WI38 (cell line): ENCODE data around the gene USHBP1.
A peak's percentile ranks its signal among the peaks of the same experiment; 100 is the strongest.

ENCODE experiments used
- H3K4me3 ChIP-seq: 2 replicates; pipeline ENCODE4 v1.5.1; 2011; ENCODE audit warnings: low read depth, mild to moderate bottlenecking, control low read depth, low read length
- CTCF ChIP-seq: IDR thresholded peaks from 2 replicates; pipeline ENCODE4 v1.5.1; 2012; ENCODE audit warnings: low read depth, mild to moderate bottlenecking, control low read depth, low read length

Gene USHBP1

DNA sequence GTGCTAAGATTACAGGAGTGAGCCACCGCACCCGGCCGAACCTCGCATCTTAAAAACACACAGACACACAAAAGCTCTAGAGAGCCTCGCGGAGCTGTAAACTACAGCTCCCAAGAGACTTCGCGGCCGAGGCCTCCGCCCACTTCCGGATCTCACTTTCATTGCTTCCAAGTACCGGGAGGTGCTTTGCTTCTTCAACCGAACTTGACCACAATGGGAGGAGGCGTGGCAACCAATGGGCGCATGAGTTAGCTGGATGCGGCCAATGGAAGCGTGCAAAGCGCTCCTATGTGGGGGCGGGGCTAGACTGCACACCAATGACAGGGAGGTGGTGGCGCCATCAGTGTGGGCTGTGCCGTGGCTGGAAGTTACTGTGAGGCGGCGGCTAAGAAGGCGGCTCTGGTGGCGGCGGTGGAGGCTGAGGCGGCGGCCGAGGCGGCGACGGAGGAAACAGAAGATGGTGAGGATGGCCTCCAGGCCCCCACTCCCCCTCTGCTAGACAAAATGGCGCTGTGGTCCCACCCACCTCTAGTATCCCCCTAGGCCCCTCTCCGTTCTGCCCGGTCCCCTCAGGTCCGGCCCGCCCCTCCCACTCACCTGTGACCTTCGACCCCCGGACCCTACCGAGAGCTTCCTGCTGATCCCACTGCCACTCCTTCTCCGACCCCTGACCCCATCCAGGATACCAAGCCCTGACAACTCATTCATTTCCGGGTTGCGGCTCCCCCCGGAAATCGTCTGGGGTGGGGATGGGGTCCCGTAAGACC lies 44.8 kb upstream of the USHBP1 start, which contains the start of gene DDA1:
Gene DDA1 (plus strand): TSS at position 366 of the 767 bp plus-strand sequence. CDS start 92 bp downstream, at position 458.
- H3K4me3 ChIP-seq, result peak within 1 kb of the TSS; percentile 99
- no peak for TF ChIP-seq CTCF

DNA sequence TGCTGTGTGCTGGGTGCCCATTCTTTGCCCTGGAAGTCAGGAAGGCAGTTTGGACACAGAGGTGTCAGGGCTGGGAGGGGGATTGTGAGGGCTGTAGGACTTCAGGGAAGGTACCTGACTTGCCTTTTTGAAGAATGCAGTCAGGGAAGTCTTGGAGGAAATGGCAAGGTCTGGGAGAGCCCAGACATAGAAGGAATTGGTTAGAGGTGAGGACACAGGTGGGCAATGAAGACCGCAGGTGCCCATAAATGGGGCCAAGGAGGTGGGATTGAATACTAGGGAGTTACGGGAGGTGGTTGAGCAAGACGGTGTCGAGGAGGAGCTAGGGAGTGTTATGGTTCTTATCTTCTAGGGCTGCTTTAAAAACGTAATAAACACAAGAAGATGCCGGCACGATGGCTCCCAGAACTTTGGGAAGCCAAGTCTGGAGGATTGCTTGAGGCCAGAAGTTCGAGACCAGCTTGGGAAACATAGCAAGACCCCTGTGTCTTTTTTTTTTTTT lies 43.4 kb upstream of the USHBP1 start:
- H3K4me3 ChIP-seq, result no peak overlapping the region
- TF ChIP-seq CTCF, result no peak

DNA sequence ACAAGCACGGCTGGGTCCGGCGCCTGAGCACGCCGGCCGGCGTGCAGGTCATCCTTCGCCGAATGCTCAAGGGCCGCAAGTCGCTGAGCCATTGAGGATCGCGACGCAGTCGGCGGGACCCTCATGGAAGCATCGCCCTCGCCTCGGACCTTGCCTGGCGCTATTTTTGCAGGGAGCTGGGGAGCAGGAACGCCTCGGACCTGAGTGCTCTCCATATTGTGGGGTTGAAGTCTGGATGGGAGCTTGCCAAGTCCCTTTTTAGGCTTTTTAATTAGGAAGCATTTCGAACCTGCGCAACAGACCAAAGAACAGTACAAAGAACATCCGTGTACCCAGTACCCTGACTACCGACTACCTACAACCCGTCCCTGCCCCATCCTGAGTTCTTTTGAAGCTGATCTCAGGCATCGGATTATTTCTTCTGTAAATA lies 41.8 kb upstream of the USHBP1 start:
- H3K4me3 ChIP-seq, result peak overlapping the region; percentile 82
- TF ChIP-seq CTCF, result no peak

DNA sequence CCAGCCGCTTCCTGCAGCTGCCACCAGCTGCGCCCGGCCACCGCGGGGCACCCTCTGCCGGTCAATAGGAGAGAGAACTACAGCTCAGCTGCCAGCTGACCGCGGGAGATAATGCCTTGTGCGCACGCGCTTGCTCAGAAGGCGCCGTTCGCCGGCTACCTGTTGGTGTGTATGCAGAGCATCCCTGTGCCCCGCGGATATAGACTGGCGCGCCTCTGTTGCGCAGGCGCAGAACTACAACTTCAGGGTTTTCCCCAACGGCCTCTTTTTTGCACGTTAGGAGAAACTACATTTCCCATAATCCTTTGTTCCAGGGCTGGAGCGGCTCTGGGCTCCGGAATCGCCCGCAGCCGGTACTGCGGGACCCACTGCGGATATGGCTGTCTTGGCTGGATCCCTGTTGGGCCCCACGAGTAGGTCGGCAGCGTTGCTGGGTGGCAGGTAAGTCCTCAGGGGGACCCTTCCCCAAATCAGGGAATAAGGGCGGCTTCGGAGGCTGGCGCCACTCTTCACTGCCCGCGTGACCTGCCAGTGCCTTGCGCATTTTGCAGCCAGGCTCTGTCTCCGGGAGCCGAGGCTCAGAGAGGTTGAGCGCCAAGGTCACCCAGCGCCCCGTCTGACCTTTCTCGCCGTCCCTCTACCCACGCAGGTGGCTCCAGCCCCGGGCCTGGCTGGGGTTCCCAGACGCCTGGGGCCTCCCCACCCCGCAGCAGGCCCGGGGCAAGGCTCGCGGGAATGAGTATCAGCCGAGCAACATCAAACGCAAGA lies 41.2 kb upstream of the USHBP1 start, which contains the start of gene MRPL34:
Gene MRPL34 (plus strand): TSS at position 356 of the 768 bp plus-strand sequence. CDS start 21 bp downstream, at position 377.
- TF ChIP-seq CTCF, result peak; percentile 56

GRCh38 chr19:17305216-17305516 lies 40.6 kb upstream of the USHBP1 start:
- no peak for TF ChIP-seq CTCF
- H3K4me3 ChIP-seq, result peak overlapping the region; percentile 82

More for the DNA sequence above, 41.2 kb upstream of the USHBP1 start, which contains the start of gene MRPL34:
- peak within 1 kb of the TSS; percentile 82 for H3K4me3 ChIP-seq

GRCh38 chr19:17304386-17305215 lies 40.1 kb upstream of the USHBP1 start:
- no peak for TF ChIP-seq CTCF
- no peak overlapping the region for H3K4me3 ChIP-seq
